ENCODE results near the gene SNX14.
A peak's percentile ranks its signal among the peaks of the same experiment; 100 is the strongest.

Gene SNX14

GRCh38 chr6:85476532-85476931 is 117.1 kb downstream of the SNX14 start:
- TF ChIP-seq POLR2A (IDR thresholded peaks at IDR 0.05; ENCODE audit: low read depth, low read length), result no peak
- no peak for DNase-seq (ENCODE audit: insufficient read length, low spot score)
- FAIRE-seq, result no peak

- no peak for TF ChIP-seq POLR2A (IDR thresholded peaks at IDR 0.05; ENCODE audit: low read depth, low read length)
- DNase-seq (ENCODE audit: insufficient read length, low spot score) (no peak), FAIRE-seq (no peak)
Measured at GRCh38 chr6:85473748-85474147, 119.9 kb downstream of the SNX14 start.

- TF ChIP-seq POLR2A (IDR thresholded peaks at IDR 0.05; ENCODE audit: low read depth, low read length), result no peak
- no peak for FAIRE-seq
Measured at GRCh38 chr6:85472744-85473143, 120.9 kb downstream of the SNX14 start.

GRCh38 chr6:85470023-85470410 is 123.6 kb downstream of the SNX14 start:
- TF ChIP-seq POLR2A (IDR thresholded peaks at IDR 0.05; ENCODE audit: low read depth, low read length), result no peak
- FAIRE-seq (no peak), DNase-seq (ENCODE audit: insufficient read length, low spot score) (no peak)

More at GRCh38 chr6:85472744-85473143, 120.9 kb downstream of the SNX14 start:
- no peak for DNase-seq (ENCODE audit: insufficient read length, low spot score)

GRCh38 chr6:85469276-85470022 is 124.2 kb downstream of the SNX14 start:
- no peak for TF ChIP-seq POLR2A (IDR thresholded peaks at IDR 0.05; ENCODE audit: low read depth, low read length)
- DNase-seq (ENCODE audit: insufficient read length, low spot score) (no peak), FAIRE-seq (no peak)

GRCh38 chr6:85468326-85468725 is 125.3 kb downstream of the SNX14 start:
- FAIRE-seq, result no peak
- no peak for TF ChIP-seq POLR2A (IDR thresholded peaks at IDR 0.05; ENCODE audit: low read depth, low read length)
- no peak for DNase-seq (ENCODE audit: insufficient read length, low spot score)

- TF ChIP-seq POLR2A (IDR thresholded peaks at IDR 0.05; ENCODE audit: low read depth, low read length), result no peak
- FAIRE-seq (no peak), DNase-seq (ENCODE audit: insufficient read length, low spot score) (no peak)
Measured at GRCh38 chr6:85465762-85466161, 127.9 kb downstream of the SNX14 start.

- DNase-seq (ENCODE audit: insufficient read length, low spot score), result peak; percentile 54
Measured at GRCh38 chr6:85464722-85465150, 128.9 kb downstream of the SNX14 start.

GRCh38 chr6:85464260-85464644 is 129.4 kb downstream of the SNX14 start:
- DNase-seq (ENCODE audit: insufficient read length, low spot score) (peak; percentile 33), FAIRE-seq (peak; percentile 82)
- no peak for TF ChIP-seq POLR2A (IDR thresholded peaks at IDR 0.05; ENCODE audit: low read depth, low read length)

More at GRCh38 chr6:85464722-85465150, 128.9 kb downstream of the SNX14 start:
- peak; percentile 95 for FAIRE-seq
- TF ChIP-seq POLR2A (IDR thresholded peaks at IDR 0.05; ENCODE audit: low read depth, low read length), result no peak

GRCh38 chr6:85463621-85464259 is 129.9 kb downstream of the SNX14 start:
- no peak for FAIRE-seq
- DNase-seq (ENCODE audit: insufficient read length, low spot score), result no peak
- TF ChIP-seq POLR2A (IDR thresholded peaks at IDR 0.05; ENCODE audit: low read depth, low read length), result no peak

- TF ChIP-seq POLR2A (IDR thresholded peaks at IDR 0.05; ENCODE audit: low read depth, low read length), result no peak
- DNase-seq (ENCODE audit: insufficient read length, low spot score) (no peak), FAIRE-seq (no peak)
Measured at GRCh38 chr6:85462673-85463072, 131.0 kb downstream of the SNX14 start.

GRCh38 chr6:85461798-85462170 is 131.9 kb downstream of the SNX14 start:
- no peak for DNase-seq (ENCODE audit: insufficient read length, low spot score)
- no peak for FAIRE-seq
- no peak for TF ChIP-seq POLR2A (IDR thresholded peaks at IDR 0.05; ENCODE audit: low read depth, low read length)

GRCh38 chr6:85460921-85461797 is 132.5 kb downstream of the SNX14 start:
- no peak for DNase-seq (ENCODE audit: insufficient read length, low spot score)
- TF ChIP-seq POLR2A (IDR thresholded peaks at IDR 0.05; ENCODE audit: low read depth, low read length), result no peak
- no peak for FAIRE-seq
